Liver (tissue), 9 donors: ENCODE results near the gene PIK3R6. TPM values are rescaled to one million over a fixed set of nuclear protein-coding genes. Genes with fewer than 3 reads are reported as not detected.

Experiments used
- DNase-seq: peaks from one replicate; pipeline ENCODE4 v3.0.0-alpha.2; 2017; ENCODE audit warnings: low spot score
- H3K27ac ChIP-seq, 2 donors: one replicate each; pipeline ENCODE4 v1.7.0; 2013; ENCODE audit warnings: inconsistent platforms in 2 of 2, low read length in 2 of 2, control low read depth in 1 of 2, low read depth in 1 of 2, mild to moderate bottlenecking in 1 of 2
- H3K27me3 ChIP-seq, 4 donors: one replicate each; pipeline versions ENCODE4 v1.6.1 to v1.7.0; 2013; ENCODE audit warnings: low read length in 3 of 4, inconsistent platforms in 1 of 4, mild to moderate bottlenecking in 1 of 4, moderate library complexity in 1 of 4; ENCODE audit not compliant: control insufficient read depth in 4 of 4, insufficient read depth in 4 of 4
- H3K36me3 ChIP-seq, 4 donors: one replicate each; pipeline versions ENCODE4 v1.6.1 to v1.7.0; 2013; ENCODE audit warnings: low read length in 3 of 4, mild to moderate bottlenecking in 3 of 4, low read depth in 1 of 4, moderate library complexity in 1 of 4; ENCODE audit not compliant: control insufficient read depth in 4 of 4, insufficient read depth in 3 of 4
- H3K4me1 ChIP-seq, 4 donors: one replicate each; pipeline versions ENCODE4 v1.6.1 to v1.7.0; 2013; ENCODE audit warnings: low read length in 3 of 4, mild to moderate bottlenecking in 3 of 4, moderate library complexity in 1 of 4; ENCODE audit not compliant: control insufficient read depth in 4 of 4, insufficient read depth in 4 of 4
- H3K4me3 ChIP-seq, 3 donors: one replicate each; pipeline versions ENCODE4 v1.6.1 to v1.7.0; 2013; ENCODE audit warnings: low read length in 3 of 3, control low read depth in 1 of 3, low read depth in 1 of 3, mild to moderate bottlenecking in 1 of 3
- H3K9ac ChIP-seq, 2 donors: one replicate each; pipeline ENCODE4 v1.7.0; 2013; ENCODE audit warnings: low read length in 2 of 2, mild to moderate bottlenecking in 2 of 2, moderate library complexity in 2 of 2, control low read depth in 1 of 2, low read depth in 1 of 2
- H3K9me3 ChIP-seq, 4 donors: one replicate each; pipeline versions ENCODE4 v1.6.1 to v1.7.0; 2013; ENCODE audit warnings: low read length in 3 of 4; ENCODE audit not compliant: control insufficient read depth in 4 of 4
- EGR1 ChIP-seq, 2 donors: IDR thresholded peaks; 2 replicates each; pipeline ENCODE4 v1.6.1; 2016 to 2018; ENCODE audit warnings: antibody characterized with exemption in 2 of 2, low read depth in 2 of 2
- FOXA1 ChIP-seq: IDR thresholded peaks from 2 replicates; pipeline ENCODE4 v1.6.1; 2016; ENCODE audit warnings: antibody characterized with exemption
- FOXA2 ChIP-seq: IDR thresholded peaks from 2 replicates; pipeline ENCODE4 v1.6.1; 2016; ENCODE audit warnings: antibody characterized with exemption
- GABPA ChIP-seq, 2 donors: IDR thresholded peaks in 1 of 2; conservative IDR thresholded peaks in 1 of 2; 2 replicates each; pipeline ENCODE4 v1.6.1; 2016; ENCODE audit warnings: antibody characterized with exemption in 2 of 2, mild to moderate bottlenecking in 1 of 2, moderate library complexity in 1 of 2
- HNF4A ChIP-seq, 2 donors: conservative IDR thresholded peaks; 2 replicates each; pipeline ENCODE4 v1.6.1; 2016; ENCODE audit warnings: antibody characterized with exemption in 2 of 2, mild to moderate bottlenecking in 2 of 2
- HNF4G ChIP-seq: IDR thresholded peaks from 2 replicates; pipeline ENCODE4 v1.6.1; 2016; ENCODE audit warnings: antibody characterized with exemption
- JUND ChIP-seq, 2 donors: IDR thresholded peaks; 2 replicates each; pipeline ENCODE4 v1.6.1; 2016; ENCODE audit warnings: antibody characterized with exemption in 2 of 2
- NR2F2 ChIP-seq: IDR thresholded peaks from 2 replicates; pipeline ENCODE4 v1.6.1; 2016; ENCODE audit warnings: antibody characterized with exemption
- RAD21 ChIP-seq, 2 donors: IDR thresholded peaks; 2 replicates each; pipeline ENCODE4 v1.6.1; 2016; ENCODE audit warnings: antibody characterized with exemption in 2 of 2, mild to moderate bottlenecking in 2 of 2
- RXRA ChIP-seq, 2 donors: IDR thresholded peaks; 2 replicates each; pipeline ENCODE4 v1.6.1; 2017 to 2018; ENCODE audit warnings: antibody characterized with exemption in 2 of 2, mild to moderate bottlenecking in 1 of 2
- SP1 ChIP-seq: IDR thresholded peaks from 2 replicates; pipeline ENCODE4 v1.6.1; 2018; ENCODE audit warnings: antibody characterized with exemption, mild to moderate bottlenecking
- TAF1 ChIP-seq: conservative IDR thresholded peaks from 2 replicates; pipeline ENCODE4 v1.6.1; 2016; ENCODE audit warnings: antibody characterized with exemption, mild to moderate bottlenecking
- YY1 ChIP-seq: IDR thresholded peaks from 2 replicates; pipeline ENCODE4 v1.6.1; 2016; ENCODE audit warnings: antibody characterized with exemption, mild to moderate bottlenecking
- WGBS: extraction: QIAGEN DNeasy Blood & Tissue Kit; methylation state at CpG from one replicate; pipeline ENCODE4 v1.1.7; 2013; 5-methylcytosine and 5-hydroxymethylcytosine counted together
- polyA plus RNA-seq, 2 donors: library from polyadenylated mRNA; stranded (reverse) in 1 of 2; unstranded in 1 of 2; fragments of 200-250 nt in 1 of 2; fragments of >200 nt in 1 of 2; fragmentation: Nextera tagmentation in 1 of 2; extraction: Ambion mirVana in 1 of 2; gene quantifications; one replicate each; pipeline versions ENCODE4 v1.2.1 to v1.2.3, GENCODE V29; 2013 to 2015
- total RNA-seq, 2 donors: library from RNA; depleted of rRNA; stranded (reverse); fragments of >200 nt; gene quantifications; one replicate each; pipeline ENCODE4 v1.2.3, GENCODE V29; 2014
- TF ChIP-seq, protein P1 (sequence below): IDR thresholded peaks from 2 replicates; pipeline ENCODE4 v1.6.1; 2016; ENCODE audit warnings: antibody characterized with exemption, mild to moderate bottlenecking
- TF ChIP-seq, protein P2 (sequence below): IDR thresholded peaks from 2 replicates; pipeline ENCODE4 v1.6.1; 2016; ENCODE audit warnings: antibody characterized with exemption
- TF ChIP-seq, protein P3 (sequence below): IDR thresholded peaks from 2 replicates; pipeline ENCODE4 v1.6.1; 2016; ENCODE audit warnings: antibody characterized with exemption
- TF ChIP-seq, protein P4 (sequence below): fragments of 150-350 bp; IDR thresholded peaks from 2 replicates; pipeline ENCODE4 v1.5.1; 2017; ENCODE audit warnings: improper control_type of control experiment, low read depth, low read length; ENCODE audit not compliant: missing input control
- TF ChIP-seq, protein P5 (sequence below): IDR thresholded peaks from 2 replicates; pipeline ENCODE4 v1.6.1; 2016; ENCODE audit warnings: antibody characterized with exemption
- donor health status: healthy.
- donor health status: healthy.
- donor health status: healthy.
- donor health status: healthy.
- donor health status: healthy.

Gene PIK3R6
- total and polyA plus RNA-seq, 4 donors = 0.15 to 0.37 (median 0.18) TPM

DNA sequence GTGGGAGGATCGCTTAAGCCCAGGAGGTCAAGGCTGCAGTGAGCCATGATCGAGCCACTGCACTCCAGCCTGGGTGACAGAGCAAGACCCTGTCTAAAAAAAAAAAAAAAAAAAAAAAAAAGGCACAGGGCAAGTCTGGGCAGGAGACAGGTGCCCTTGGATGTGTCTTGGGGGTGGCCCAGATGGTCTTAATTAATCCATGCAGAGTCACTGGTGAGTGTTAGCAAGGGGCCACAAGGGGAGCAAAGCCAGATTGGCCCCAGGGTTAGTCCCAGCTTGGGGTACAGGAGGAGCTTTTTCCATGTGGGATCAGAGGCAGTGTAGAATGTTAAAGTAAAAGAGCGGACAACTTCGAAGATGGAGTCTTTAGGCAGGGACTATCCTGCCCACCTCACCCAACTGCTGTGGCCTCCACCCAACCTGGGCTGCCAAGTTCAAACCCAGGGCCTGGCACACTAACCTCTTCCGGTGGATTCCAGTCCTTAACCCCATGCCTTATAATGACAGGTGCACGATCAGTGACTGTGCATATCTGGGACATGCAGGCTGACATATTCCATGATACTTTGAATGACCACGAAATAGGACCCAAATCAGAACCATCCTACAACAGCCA lies 36.1 kb downstream of the PIK3R6 start:
- 87% methylated on average over 7 of the region's 7 CpGs for WGBS
- Histone ChIP-seq H3K4me3 (no peak overlapping the region), H3K27me3 (no peaks in the 10 kb centered on the region), H3K27ac (no peak overlapping the region), H3K4me1 (no peaks in the 10 kb centered on the region), H3K9ac (no peak overlapping the region), H3K36me3 (no peaks in the 10 kb centered on the region), H3K9me3 (no peaks in the 10 kb centered on the region)
- TF ChIP-seq GABPA (IDR thresholded peaks at IDR 0.05 in 1 of 2, conservative IDR thresholded peaks at IDR 0.05 in 1 of 2) = no peak
- TF ChIP-seq SP1 = no peak
- TF ChIP-seq FOXA2 = no peak
- TF ChIP-seq, protein P1, sequence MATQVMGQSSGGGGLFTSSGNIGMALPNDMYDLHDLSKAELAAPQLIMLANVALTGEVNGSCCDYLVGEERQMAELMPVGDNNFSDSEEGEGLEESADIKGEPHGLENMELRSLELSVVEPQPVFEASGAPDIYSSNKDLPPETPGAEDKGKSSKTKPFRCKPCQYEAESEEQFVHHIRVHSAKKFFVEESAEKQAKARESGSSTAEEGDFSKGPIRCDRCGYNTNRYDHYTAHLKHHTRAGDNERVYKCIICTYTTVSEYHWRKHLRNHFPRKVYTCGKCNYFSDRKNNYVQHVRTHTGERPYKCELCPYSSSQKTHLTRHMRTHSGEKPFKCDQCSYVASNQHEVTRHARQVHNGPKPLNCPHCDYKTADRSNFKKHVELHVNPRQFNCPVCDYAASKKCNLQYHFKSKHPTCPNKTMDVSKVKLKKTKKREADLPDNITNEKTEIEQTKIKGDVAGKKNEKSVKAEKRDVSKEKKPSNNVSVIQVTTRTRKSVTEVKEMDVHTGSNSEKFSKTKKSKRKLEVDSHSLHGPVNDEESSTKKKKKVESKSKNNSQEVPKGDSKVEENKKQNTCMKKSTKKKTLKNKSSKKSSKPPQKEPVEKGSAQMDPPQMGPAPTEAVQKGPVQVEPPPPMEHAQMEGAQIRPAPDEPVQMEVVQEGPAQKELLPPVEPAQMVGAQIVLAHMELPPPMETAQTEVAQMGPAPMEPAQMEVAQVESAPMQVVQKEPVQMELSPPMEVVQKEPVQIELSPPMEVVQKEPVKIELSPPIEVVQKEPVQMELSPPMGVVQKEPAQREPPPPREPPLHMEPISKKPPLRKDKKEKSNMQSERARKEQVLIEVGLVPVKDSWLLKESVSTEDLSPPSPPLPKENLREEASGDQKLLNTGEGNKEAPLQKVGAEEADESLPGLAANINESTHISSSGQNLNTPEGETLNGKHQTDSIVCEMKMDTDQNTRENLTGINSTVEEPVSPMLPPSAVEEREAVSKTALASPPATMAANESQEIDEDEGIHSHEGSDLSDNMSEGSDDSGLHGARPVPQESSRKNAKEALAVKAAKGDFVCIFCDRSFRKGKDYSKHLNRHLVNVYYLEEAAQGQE = no peak
- no peak for TF ChIP-seq RAD21 (IDR thresholded peaks at IDR 0.05)
- no peak for TF ChIP-seq NR2F2
- TF ChIP-seq, protein P2, sequence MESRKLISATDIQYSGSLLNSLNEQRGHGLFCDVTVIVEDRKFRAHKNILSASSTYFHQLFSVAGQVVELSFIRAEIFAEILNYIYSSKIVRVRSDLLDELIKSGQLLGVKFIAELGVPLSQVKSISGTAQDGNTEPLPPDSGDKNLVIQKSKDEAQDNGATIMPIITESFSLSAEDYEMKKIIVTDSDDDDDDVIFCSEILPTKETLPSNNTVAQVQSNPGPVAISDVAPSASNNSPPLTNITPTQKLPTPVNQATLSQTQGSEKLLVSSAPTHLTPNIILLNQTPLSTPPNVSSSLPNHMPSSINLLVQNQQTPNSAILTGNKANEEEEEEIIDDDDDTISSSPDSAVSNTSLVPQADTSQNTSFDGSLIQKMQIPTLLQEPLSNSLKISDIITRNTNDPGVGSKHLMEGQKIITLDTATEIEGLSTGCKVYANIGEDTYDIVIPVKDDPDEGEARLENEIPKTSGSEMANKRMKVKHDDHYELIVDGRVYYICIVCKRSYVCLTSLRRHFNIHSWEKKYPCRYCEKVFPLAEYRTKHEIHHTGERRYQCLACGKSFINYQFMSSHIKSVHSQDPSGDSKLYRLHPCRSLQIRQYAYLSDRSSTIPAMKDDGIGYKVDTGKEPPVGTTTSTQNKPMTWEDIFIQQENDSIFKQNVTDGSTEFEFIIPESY = no peak
- no peak for TF ChIP-seq RXRA (IDR thresholded peaks at IDR 0.05)
- no peak for TF ChIP-seq HNF4G
- TF ChIP-seq, protein P3, sequence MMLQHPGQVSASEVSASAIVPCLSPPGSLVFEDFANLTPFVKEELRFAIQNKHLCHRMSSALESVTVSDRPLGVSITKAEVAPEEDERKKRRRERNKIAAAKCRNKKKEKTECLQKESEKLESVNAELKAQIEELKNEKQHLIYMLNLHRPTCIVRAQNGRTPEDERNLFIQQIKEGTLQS = no peak
- TF ChIP-seq HNF4A (conservative IDR thresholded peaks at IDR 0.05) = no peak
- no peak for TF ChIP-seq EGR1 (IDR thresholded peaks at IDR 0.05; ENCODE audit: low read depth in 2 of 2)
- no peak for TF ChIP-seq YY1
- TF ChIP-seq, protein P4, sequence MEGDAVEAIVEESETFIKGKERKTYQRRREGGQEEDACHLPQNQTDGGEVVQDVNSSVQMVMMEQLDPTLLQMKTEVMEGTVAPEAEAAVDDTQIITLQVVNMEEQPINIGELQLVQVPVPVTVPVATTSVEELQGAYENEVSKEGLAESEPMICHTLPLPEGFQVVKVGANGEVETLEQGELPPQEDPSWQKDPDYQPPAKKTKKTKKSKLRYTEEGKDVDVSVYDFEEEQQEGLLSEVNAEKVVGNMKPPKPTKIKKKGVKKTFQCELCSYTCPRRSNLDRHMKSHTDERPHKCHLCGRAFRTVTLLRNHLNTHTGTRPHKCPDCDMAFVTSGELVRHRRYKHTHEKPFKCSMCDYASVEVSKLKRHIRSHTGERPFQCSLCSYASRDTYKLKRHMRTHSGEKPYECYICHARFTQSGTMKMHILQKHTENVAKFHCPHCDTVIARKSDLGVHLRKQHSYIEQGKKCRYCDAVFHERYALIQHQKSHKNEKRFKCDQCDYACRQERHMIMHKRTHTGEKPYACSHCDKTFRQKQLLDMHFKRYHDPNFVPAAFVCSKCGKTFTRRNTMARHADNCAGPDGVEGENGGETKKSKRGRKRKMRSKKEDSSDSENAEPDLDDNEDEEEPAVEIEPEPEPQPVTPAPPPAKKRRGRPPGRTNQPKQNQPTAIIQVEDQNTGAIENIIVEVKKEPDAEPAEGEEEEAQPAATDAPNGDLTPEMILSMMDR = no peak
- TF ChIP-seq JUND (IDR thresholded peaks at IDR 0.05) = no peak
- no peak for TF ChIP-seq TAF1
- DNase-seq = no peak

DNA sequence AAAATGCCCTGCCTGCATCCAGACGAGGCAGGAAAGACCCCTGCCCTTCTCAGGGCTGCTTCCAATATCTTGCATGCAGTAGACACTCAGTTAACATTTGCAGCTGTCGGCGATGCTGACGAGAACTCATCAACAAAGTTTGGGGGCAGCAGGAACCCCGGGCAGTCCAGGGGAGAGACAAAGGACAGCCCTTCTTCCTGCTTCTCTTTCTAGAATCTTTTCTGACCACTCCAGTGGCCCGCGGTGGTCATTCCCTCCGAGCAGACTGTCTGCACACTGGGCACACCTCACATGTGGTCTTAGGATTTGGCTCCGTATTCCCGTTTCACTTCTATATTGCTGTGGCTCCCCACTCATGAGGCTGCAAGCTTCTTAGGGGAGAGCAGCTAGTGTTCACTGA lies 37.3 kb downstream of the PIK3R6 start:
- no peak overlapping the region for H3K4me3 ChIP-seq
- TF ChIP-seq GABPA (IDR thresholded peaks at IDR 0.05 in 1 of 2, conservative IDR thresholded peaks at IDR 0.05 in 1 of 2) (no peak), SP1 (no peak), HNF4G (no peak), NR2F2 (no peak), RAD21 (IDR thresholded peaks at IDR 0.05) (no peak), JUND (IDR thresholded peaks at IDR 0.05) (no peak), EGR1 (IDR thresholded peaks at IDR 0.05; ENCODE audit: low read depth in 2 of 2) (no peak), HNF4A (conservative IDR thresholded peaks at IDR 0.05) (no peak), TAF1 (no peak), FOXA2 (no peak), FOXA1 (no peak)
- TF ChIP-seq, protein P4 = no peak
- TF ChIP-seq, protein P3 = no peak
- TF ChIP-seq, protein P5, sequence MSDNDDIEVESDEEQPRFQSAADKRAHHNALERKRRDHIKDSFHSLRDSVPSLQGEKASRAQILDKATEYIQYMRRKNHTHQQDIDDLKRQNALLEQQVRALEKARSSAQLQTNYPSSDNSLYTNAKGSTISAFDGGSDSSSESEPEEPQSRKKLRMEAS = no peak
- no peaks in the 10 kb centered on the region for H3K9me3 ChIP-seq
- no peak for DNase-seq
- no peak overlapping the region for H3K9ac ChIP-seq
- H3K27ac ChIP-seq = no peak overlapping the region
- no peaks in the 10 kb centered on the region for H3K36me3 ChIP-seq
- no peaks in the 10 kb centered on the region for H3K27me3 ChIP-seq
- WGBS = 82% methylated on average over 10 of the region's 10 CpGs
- H3K4me1 ChIP-seq = no peaks in the 10 kb centered on the region
